SKM-1 treated with dmso at 0.1 percent for 144 hours (cell line): Measurements from ENCODE around the gene NFIB.
A peak's percentile ranks its signal among the peaks of the same experiment; 100 is the strongest.

Source experiments
- DNase-seq: peaks from one replicate; lab custom pipeline; 2025; ENCODE audit not compliant: unreplicated experiment; lab: John Stamatoyannopoulos, UW

Gene NFIB

GRCh38 chr9:14321517-14322130 lies 7.7 kb upstream of the NFIB start:
- DNase-seq = no peak

DNA sequence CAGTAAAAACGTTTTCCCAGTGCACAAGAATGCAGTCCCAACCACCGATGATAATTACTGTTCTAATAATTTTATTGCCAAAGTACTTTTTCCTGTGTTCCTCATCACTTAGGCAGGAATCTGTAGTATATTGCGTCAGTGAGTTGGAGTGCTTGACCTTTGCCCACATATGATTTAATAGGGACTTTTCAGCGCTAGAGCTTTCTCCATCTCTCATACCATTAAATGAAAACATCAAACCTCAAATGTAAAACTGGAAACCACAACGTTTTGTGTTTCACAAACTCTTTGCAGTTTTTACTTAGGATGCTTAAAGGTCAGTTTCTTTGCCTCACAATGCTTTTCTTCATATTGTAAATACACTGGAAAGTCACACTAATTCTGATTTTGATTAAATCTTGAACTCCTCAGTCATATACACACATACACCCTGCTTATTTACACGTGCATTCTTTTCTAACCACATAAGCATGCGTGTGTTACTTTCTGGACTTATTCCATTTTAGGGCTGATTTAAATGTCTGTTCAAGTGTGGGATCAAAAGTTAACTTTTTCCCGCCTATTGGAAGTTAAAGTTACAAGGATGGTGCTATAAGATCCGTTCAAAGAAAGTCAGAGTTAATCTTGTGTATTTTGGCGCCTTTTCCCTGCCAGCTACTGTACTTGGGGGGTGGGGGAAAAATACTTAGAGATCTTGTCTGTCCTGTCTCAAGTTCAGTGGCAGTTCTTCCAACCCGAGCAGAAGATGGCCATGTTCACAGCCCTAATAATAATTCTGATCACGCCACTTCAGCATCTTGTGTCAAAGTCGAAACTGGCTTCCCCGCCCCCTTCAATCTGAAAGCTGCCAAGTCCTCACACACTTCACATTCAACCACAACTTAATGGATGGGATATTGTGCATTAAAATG lies 6.6 kb upstream of the NFIB start:
- DNase-seq = no peak

DNA sequence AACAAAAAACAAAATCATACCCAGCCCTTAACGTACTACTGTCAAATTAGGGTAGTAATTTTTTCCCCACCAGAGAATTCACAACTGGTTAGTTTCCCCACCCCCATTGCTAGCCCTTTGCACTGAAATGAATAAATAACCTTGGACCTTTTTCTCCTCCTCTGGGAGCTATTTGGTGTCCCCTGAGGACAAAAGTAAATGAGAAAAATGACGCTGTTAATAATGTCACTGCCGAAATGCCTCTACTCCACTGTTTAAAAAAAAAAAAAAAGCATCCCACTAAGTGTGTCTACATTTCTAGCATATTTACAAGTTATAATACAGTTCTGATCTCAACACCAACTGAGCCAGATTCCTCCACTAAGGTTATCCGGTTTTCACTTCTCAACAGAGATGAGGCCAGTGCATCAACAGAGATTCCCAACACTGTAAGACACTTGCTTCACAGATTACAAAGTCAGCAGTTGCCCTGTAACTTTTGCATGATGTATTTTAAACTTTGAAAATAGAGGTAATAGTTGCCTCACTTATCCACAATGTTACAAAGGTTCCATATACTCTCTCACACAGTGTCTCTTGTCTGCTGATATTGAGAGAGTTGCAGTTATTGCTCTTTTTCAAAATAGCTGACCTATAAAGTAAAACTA lies 5.1 kb upstream of the NFIB start:
- no peak for DNase-seq

DNA sequence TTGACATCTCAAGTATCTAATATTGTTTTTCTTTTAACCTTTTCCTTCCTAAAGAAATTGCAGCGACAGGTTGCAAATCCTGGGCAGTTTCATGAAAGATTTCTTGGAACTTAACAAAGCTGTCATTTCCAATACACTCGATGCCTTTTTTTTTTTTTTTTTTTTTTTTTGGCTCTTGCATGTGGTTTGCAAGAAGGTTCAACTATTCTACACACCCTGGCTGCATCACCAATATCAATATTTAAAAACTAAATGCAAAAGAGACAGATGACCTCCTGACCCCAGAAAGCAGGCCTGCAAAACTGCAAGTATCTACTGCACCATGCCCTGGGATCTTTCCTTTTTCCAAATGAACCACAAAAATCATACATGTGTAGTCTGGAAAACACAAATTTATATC lies 4.4 kb upstream of the NFIB start:
- DNase-seq = no peak

DNA sequence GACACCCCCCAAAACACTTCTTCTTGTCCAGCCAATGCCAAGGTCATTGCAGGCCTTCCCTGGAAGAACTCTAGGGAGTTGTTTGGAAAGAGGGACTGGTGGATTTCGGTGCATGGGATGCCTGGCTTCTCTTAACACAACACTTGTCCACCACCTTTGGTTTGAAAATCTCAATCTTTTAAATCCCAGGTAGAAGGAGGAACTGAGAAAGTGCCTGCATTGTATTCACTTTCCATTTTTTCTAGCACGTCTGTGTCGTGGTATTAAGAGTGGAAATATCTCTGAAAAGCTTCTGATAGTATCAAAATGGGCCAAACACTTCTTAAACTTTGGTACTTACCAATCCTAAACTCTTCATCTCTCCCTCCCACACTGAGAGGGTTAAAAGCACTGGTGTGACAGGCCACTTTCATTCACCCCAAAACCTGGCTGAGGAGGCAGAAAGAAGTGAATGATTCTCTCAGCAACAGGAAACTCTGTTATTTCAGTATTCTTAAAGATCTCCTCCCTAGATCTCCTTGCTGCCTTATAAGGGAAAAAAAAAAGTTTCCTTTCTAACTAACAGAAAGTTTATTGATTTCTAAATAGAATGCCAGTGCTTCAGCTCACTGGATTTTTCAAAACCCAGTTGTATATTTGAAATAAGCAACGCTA lies 3.9 kb upstream of the NFIB start:
- DNase-seq = no peak

DNA sequence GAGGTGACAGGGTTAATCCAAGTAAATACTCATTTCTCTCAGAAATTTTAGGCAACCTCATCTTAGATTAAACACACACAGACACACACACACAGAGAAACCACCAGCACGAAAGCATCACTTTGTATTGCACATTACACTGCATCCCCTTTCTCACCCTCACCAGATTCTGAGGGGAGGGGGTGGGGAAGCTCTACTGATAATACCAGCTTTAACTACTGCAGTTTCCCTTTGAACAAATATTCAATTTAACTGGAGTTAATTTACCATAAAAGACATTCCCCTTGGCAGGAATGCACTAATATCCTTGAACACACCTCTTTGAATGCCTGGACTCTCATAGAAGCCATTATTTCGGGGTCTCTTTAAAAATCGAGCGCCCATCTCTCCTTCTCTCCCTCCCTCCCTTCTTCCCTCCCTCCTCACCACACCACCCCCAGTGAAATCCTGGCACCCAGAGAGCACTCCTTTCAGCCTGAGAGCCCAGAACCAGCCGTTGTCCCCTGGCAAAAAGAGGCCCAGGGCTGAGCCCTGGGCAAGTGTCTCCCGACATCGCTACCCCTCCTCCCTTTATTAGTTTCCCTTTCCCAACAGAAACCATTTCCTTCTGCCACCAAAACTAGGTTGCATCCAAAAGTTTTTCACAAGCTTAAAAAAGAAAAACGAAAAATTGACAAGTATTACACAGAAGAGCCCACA lies 2.8 kb upstream of the NFIB start:
- no peak for DNase-seq

GRCh38 chr9:14315875-14316601 lies 2.1 kb upstream of the NFIB start:
- DNase-seq = peak; percentile 27

DNA sequence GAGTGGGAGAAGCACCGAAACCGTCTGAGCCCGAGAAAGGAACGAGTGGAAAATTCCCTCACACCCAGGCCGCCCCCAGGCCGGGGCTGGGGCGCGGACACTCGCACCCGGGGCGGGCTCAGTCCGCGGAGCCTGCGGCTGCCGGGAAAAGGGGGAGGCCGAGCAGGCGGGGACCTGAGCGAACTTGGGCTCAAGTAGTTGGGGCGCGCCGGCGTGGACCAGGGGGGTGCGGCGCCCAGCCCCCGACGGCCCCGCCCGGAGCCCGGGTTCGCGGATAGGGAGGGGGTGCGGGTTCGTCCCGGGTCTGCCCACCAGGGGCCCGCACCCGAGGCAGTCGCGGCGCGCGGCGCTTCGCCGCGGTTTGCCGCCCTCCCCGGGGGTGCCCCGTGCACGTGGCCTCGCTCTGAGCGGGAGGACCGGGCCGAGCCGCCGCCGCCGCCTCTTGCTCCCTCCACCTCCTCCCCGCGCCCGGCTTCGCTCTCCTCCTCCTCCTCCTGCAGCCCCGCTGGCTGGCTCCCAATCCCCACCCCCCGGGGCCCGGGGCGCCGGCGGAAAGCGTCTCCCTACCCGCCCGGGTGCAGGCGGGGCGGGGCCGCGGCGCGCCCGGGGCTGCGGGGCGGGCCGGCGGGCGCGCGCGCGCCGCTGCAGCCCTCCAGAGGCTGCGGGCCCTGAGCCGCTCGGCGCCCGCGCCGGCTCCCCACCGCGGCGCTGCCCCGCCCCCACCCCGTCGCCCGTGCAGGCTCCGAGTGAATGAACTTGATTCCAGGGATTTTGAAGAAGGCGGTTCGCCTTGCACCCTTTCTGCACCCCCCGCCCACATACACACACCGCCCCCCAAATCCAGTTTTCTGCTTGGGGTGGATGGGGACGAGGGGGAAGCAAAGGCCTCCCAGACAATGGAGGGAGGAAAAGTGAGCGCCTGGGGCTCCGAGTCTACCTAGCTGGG lies 1.3 kb upstream of the NFIB start:
- DNase-seq = peak; percentile 33

DNA sequence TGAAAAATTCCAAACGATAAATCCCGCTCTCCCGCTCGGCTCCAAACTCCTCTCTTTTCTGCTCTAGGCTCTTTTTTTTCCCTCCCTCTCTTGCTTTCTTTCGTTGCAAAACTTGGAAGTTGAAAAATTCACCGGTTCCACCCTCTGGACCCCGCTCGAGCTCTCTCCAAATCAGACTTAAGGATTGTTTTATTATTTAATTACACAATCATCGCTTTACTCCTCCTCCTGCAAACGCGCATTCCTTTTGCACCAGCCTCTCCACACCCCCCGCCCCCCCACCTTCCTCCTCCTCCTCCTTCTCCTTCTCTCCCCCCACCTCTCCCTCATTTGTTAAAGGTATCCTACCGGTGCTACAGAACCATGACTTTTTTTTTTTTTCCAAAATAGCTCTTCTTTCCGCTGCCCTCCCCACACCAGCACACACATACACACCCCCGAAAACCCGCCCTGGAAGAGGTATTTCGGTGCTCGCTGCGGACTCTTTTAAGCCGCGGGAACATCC lies 535 bp upstream of the NFIB start:
- DNase-seq = peak; percentile 61

DNA sequence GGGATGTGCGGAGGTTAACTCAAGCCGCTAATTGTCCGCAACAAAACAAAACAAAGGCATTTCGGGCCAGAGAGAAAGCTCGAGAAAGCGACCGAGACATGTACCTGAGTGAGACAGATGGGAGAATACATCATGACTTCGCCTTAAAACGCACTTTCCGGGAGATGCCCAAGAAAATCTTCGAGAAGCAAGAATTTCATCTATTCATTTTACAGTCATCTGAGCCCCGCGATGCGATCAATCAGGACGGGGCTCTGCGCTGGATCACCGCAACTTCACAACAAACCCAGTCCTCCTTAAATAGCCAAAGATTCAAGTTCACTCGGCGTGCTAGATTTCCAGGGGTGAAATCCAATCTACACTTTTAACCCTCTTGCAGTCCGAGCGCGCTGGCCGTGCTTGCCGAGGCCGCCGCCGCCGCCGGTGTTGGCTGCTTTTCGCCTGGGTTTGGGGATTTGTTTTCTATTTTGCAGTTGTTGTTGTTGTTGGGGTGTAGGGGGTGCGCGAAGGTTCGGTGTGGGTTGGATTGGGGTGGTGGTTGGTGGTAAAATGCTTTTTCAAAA lies 482 bp downstream of the NFIB start:
- DNase-seq = peak; percentile 27

- DNase-seq = no peak
Observed at GRCh38 chr9:14312719-14313377, 1.1 kb downstream of the NFIB start.

DNA sequence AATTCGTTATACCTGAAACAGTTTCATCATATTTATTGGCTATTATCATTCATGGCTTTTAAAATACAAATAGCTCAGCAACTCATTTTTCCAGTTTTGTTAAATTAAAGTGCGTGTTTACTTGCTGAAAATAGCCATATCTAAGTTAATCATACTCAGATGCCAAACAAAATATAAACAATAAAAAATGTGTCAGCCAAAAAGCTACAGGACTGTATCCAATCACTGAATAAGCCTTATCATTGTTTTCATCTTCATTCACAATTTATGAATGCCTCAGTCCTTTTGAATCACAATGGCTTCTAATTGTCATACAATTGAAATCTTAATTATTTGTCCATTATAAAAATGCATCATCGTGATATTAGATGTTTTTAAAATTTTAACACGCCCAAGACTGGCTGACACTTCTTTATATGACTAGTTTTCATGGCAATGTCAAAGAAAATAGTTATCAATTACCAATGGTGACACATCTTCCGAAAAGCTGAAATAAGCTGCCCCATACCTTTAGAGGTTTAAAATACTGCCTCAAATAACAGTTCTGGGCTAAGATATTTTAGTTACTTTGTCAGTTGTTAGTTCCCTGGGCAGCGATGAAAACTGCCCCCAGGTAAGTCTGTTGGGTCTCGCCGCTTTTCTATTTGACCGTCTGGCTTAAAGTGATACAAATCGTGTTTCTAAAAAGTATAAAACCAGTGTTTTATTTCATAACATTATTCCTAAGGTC lies 1.8 kb downstream of the NFIB start:
- DNase-seq = no peak

GRCh38 chr9:14311171-14311949 lies 2.6 kb downstream of the NFIB start:
- no peak for DNase-seq

- DNase-seq = no peak
Observed at GRCh38 chr9:14310311-14310710, 3.6 kb downstream of the NFIB start.

DNA sequence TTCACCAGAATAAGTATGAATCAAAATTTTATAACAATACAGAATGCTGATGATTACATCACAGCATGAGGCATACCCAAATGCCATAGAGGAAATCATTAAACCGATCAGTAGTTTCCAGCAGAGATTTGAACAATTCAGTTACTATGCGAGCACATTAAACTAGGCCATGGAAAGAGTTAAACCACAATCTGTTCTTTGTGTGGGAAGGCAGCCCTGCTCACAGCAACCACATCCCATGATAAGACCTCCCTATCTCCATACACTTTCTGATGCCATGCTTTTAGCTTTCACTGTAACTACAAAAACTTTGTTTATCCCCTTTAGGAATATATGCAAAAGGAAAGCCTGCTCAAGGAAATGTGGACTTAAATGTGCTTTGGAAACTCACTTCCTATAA lies 4.5 kb downstream of the NFIB start:
- no peak for DNase-seq

DNA sequence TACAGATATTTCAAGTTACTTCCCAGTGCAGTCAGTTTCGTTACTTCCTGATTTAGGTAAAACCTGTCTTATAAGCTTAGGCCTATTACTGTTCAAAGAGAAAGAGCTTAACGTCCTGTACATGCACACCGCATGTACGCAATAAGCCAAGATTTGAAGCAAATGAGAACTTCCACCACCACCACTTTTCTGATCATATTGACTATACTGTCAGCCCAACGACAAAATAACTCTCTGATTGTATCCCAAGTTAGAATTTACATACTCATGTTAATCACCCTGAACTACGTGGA lies 5.1 kb downstream of the NFIB start:
- DNase-seq = no peak
